Measurements from ENCODE around the gene ITPRID1.
"Not testable (repeated sequence)": the region's sequence is repeated elsewhere in the genome, so short reads cannot be mapped to it uniquely, and the experiment has no call there.

The ITPRID1 gene

GRCh38 chr7:31516680-31517502 lies 3.0 kb downstream of the ITPRID1 start:
- DNase-seq (ENCODE audit: low spot score): no peak

GRCh38 chr7:31517513-31517912 lies 3.6 kb downstream of the ITPRID1 start:
- DNase-seq (ENCODE audit: low spot score): no peak

- DNase-seq (ENCODE audit: low spot score): no peak
These were observed 4.9 kb downstream of the ITPRID1 start for GRCh38 chr7:31518766-31519165.

- DNase-seq (ENCODE audit: low spot score): no peak
These were observed 7.6 kb downstream of the ITPRID1 start for GRCh38 chr7:31521336-31522010.

- no peak for DNase-seq (ENCODE audit: low spot score)
These were observed 13.0 kb downstream of the ITPRID1 start for GRCh38 chr7:31526864-31527263.

GRCh38 chr7:31529103-31529502 lies 15.2 kb downstream of the ITPRID1 start:
- DNase-seq (ENCODE audit: low spot score): no peak

GRCh38 chr7:31540651-31541185 lies 26.8 kb downstream of the ITPRID1 start:
- not testable (repeated sequence) for DNase-seq (ENCODE audit: low spot score)

GRCh38 chr7:31545549-31545948 lies 31.7 kb downstream of the ITPRID1 start:
- DNase-seq (ENCODE audit: low spot score): no peak

GRCh38 chr7:31549611-31550010 lies 35.7 kb downstream of the ITPRID1 start:
- DNase-seq (ENCODE audit: low spot score): no peak

GRCh38 chr7:31550432-31550831 lies 36.5 kb downstream of the ITPRID1 start:
- DNase-seq (ENCODE audit: low spot score): no peak

GRCh38 chr7:31553661-31554081 lies 39.8 kb downstream of the ITPRID1 start:
- DNase-seq (ENCODE audit: low spot score): no peak

- no peak for DNase-seq (ENCODE audit: low spot score)
These were observed 48.1 kb downstream of the ITPRID1 start for GRCh38 chr7:31562002-31562401.

- DNase-seq (ENCODE audit: low spot score): no peak
These were observed 49.6 kb downstream of the ITPRID1 start for GRCh38 chr7:31563522-31563921.

- DNase-seq (ENCODE audit: low spot score): no peak
These were observed 50.1 kb downstream of the ITPRID1 start for GRCh38 chr7:31563951-31564350.

GRCh38 chr7:31564661-31565060 lies 50.8 kb downstream of the ITPRID1 start:
- no peak for DNase-seq (ENCODE audit: low spot score)

- DNase-seq (ENCODE audit: low spot score): no peak
These were observed 55.6 kb downstream of the ITPRID1 start for GRCh38 chr7:31569528-31569927.

- no peak for DNase-seq (ENCODE audit: low spot score)
These were observed 69.6 kb downstream of the ITPRID1 start for GRCh38 chr7:31583526-31583925.

GRCh38 chr7:31583942-31584341 lies 70.1 kb downstream of the ITPRID1 start:
- no peak for DNase-seq (ENCODE audit: low spot score)

- no peak for DNase-seq (ENCODE audit: low spot score)
These were observed 81.5 kb downstream of the ITPRID1 start for GRCh38 chr7:31595390-31595789.

GRCh38 chr7:31602041-31602625 lies 88.2 kb downstream of the ITPRID1 start:
- DNase-seq (ENCODE audit: low spot score): no peak

- no peak for DNase-seq (ENCODE audit: low spot score)
These were observed 89.2 kb downstream of the ITPRID1 start for GRCh38 chr7:31603046-31603445.

- DNase-seq (ENCODE audit: low spot score): no peak
These were observed 99.7 kb downstream of the ITPRID1 start for GRCh38 chr7:31613604-31614003.
